ENCODE results near the gene FABP2.
"Not testable (repeated sequence)": the region's sequence is repeated elsewhere in the genome, so short reads cannot be mapped to it uniquely, and the experiment has no call there.

FABP2 gene

GRCh38 chr4:119307606-119308005 is 14.3 kb downstream of the FABP2 start:
- no peak for DNase-seq

GRCh38 chr4:119304431-119304830 is 17.5 kb downstream of the FABP2 start:
- no peak for DNase-seq

- no peak for DNase-seq
Observed at GRCh38 chr4:119303587-119304305, 18.2 kb downstream of the FABP2 start.

- DNase-seq: no peak
Observed at GRCh38 chr4:119302073-119302832, 19.7 kb downstream of the FABP2 start.

GRCh38 chr4:119300101-119300978 is 21.6 kb downstream of the FABP2 start:
- DNase-seq: no peak

DNA sequence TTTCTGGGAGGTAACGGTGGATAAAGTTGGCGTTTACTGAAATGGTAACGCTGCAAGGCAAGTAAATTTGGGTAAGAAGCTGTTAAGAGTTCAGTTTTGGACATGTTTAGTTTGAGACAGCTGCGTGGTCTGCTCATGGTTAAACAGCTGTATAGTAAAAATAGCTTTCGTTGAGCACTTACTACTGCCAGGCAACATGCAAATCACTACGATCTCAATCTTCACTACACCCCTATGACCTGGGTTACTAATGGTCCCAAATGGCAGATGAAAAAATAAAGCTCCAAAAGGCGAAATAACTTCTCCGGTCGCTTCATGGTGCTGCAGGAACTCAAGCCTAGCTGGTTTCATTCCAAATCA is 22.2 kb downstream of the FABP2 start:
- DNase-seq: no peak

DNA sequence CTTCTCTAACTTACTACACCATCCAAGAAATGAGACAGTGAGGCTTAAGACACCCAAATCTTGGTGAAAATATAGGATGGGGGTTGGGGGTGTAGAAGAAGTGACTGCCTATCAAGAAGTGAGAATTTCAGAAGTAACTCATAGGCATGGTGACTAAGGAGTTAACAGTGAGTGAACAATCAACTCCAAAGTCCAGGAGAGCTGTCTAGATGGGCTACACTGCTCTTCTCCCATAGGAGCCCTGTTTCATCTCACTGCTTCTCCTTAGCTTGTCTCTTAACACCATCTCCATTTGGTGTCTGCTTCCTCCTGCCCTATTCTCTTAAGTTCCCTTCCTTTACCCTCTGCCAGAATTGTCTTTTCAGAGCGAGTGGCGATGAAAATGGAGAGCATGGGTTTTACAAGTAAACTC is 22.7 kb downstream of the FABP2 start:
- no peak for DNase-seq

DNA sequence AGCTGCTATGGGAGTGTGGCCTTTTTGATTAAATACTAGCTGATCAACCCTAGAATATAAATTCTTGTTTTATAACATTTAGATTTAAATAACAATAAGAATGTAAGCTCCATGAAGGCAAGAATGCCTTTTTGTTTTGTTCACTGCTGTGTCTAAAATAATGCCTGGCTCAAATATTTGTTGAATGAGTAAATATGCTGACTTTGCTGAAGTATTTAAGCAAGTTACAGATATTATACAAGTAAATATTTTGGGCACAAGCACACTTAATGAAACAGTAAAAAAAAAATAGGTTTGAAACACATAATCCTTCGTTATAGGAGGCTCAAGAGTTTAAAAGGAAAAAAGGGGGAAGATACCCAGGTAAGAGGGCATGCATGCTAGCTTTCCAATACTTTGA is 24.1 kb downstream of the FABP2 start:
- no peak for DNase-seq

DNA sequence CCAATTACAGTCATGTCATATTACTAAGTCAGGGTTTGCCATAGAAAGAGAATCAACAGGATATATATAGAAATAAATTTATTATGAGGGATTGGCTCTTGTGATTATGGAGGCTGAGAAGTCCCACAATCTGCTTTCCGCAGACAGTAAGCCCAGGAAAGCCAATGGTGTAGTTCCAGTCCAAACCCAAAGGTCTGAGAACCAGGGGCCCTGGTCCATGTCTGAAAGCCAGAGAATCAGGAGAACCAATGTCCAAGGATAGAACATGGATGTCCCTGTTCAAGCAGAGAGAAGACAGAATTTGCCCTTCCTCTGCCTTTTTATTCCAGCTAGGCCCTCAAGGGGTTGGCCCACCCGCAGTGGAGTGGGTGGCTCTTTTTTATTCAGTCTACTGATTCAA is 25.6 kb downstream of the FABP2 start:
- no peak for DNase-seq

GRCh38 chr4:119290598-119290997 is 31.3 kb downstream of the FABP2 start:
- no peak for DNase-seq

- no peak for DNase-seq
Observed at GRCh38 chr4:119289313-119289712, 32.6 kb downstream of the FABP2 start.

DNA sequence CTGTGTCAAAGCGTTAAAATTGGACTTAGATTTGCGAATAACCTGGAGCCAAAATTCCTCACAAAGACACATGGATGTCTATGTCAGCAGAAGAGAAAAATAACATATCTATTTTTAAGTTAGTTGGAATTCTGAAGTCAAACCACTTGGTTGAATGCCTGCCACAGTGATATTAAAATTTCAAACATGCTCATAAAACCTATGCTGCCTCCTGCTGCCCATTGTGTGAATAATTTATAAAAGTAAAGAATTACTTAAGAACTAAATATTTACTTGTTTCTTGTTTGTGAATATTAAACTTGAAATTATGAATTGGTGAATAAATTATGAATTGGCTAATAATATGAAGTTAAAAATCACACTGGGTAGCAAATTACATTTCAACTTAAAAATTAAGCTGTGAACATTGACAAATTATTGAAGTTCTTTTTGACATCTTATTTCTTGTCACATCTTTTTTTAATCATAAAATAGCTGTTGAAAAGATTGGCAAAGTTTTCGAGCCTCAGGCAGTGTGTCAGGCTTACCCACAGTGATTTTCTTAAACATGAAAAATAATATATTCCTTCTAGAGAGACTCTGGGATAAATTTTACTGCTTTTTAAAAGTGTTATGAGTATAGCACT is 35.4 kb downstream of the FABP2 start:
- no peak for DNase-seq

GRCh38 chr4:119284876-119285780 is 36.8 kb downstream of the FABP2 start:
- DNase-seq: no peak

GRCh38 chr4:119281393-119281792 is 40.5 kb downstream of the FABP2 start:
- no peak for DNase-seq

- not testable (repeated sequence) for DNase-seq
Observed at GRCh38 chr4:119279945-119280344, 42.0 kb downstream of the FABP2 start.

GRCh38 chr4:119279541-119279940 is 42.4 kb downstream of the FABP2 start:
- not testable (repeated sequence) for DNase-seq

- DNase-seq: no peak
Observed at GRCh38 chr4:119271361-119272085, 50.4 kb downstream of the FABP2 start.

DNA sequence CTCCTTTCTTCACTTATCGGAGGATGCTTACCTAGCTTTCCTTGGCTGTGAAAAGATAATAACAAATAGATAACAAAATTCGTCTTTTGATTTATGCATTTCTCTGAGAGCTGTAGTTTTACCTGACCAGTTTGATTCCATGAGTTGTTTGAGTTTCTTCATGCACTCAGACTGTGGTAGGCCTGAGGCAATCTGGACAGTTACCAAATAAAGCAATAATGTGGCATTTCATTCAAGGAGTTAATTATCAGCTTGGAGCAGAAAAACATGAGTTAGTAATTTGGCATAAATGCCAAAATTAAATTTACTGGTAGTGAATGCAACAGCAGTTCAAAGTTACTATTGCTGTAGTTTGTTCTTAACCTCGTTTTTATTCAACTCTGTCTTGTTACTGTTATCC is 53.5 kb downstream of the FABP2 start:
- no peak for DNase-seq

All from MV-4-11 (cell line).